Thymus (tissue), 11 donors: ENCODE data around the gene ZBTB49. TPM values are rescaled to one million over a fixed set of nuclear protein-coding genes. Genes with fewer than 3 reads are reported as not detected.

ENCODE experiments used
- DNase-seq, 9 donors: peaks; one replicate each; pipeline ENCODE4 v3.0.0-alpha.2; 2013; ENCODE audit warnings: low spot score in 9 of 9, low read depth in 6 of 9, missing footprints in 1 of 9
- H3K27ac ChIP-seq, 2 donors: one replicate each; pipeline ENCODE4 v1.5.1; 2013; ENCODE audit warnings: control low read depth in 1 of 2, low read depth in 1 of 2, low read length in 1 of 2, mild to moderate bottlenecking in 1 of 2, moderate library complexity in 1 of 2
- H3K27me3 ChIP-seq, 2 donors: one replicate each; pipeline ENCODE4 v1.5.1; 2013; ENCODE audit warnings: low read length in 1 of 2; ENCODE audit not compliant: control insufficient read depth in 2 of 2, insufficient read depth in 1 of 2
- H3K36me3 ChIP-seq, 2 donors: one replicate each; pipeline ENCODE4 v1.5.1; 2013; ENCODE audit warnings: low read length in 1 of 2, mild to moderate bottlenecking in 1 of 2, moderate library complexity in 1 of 2; ENCODE audit not compliant: control insufficient read depth in 2 of 2, insufficient read depth in 2 of 2
- H3K4me1 ChIP-seq, 2 donors: one replicate each; pipeline ENCODE4 v1.5.1; 2013; ENCODE audit warnings: low read length in 2 of 2; ENCODE audit not compliant: control insufficient read depth in 2 of 2, insufficient read depth in 2 of 2
- H3K4me3 ChIP-seq, 2 donors: one replicate each; pipeline ENCODE4 v1.5.1; 2013; ENCODE audit warnings: low read length in 2 of 2, control low read depth in 1 of 2, mild to moderate bottlenecking in 1 of 2
- H3K9me3 ChIP-seq, 2 donors: one replicate each; pipeline ENCODE4 v1.5.1; 2013; ENCODE audit warnings: low read length in 1 of 2, mild to moderate bottlenecking in 1 of 2; ENCODE audit not compliant: control insufficient read depth in 2 of 2, insufficient read depth in 1 of 2
- WGBS: extraction: QIAGEN DNeasy Blood & Tissue Kit; methylation state at CpG from one replicate; pipeline ENCODE4 v1.1.7; 2013; 5-methylcytosine and 5-hydroxymethylcytosine counted together
- polyA plus RNA-seq: library from polyadenylated mRNA; stranded (reverse); fragments of 200-250 nt; gene quantifications from one replicate; pipeline ENCODE4 v1.2.3, GENCODE V29; 2013
- total RNA-seq: library from RNA; stranded (reverse); fragments of 120-200 nt; gene quantifications from one replicate; pipeline ENCODE4 v1.2.4, GENCODE V29; 2013
- donor health status: healthy.

ZBTB49 gene
- total and polyA plus RNA-seq, 2 donors = 4.5 to 5.5 TPM

- Histone ChIP-seq H3K27ac (no peak overlapping the region), H3K4me1 (no peaks in the 10 kb centered on the region), H3K36me3 (peaks cover 32 to 45% of the 10 kb centered on the region in 2 donors), H3K27me3 (no peaks in the 10 kb centered on the region), H3K9me3 (no peaks in the 10 kb centered on the region), H3K4me3 (no peak overlapping the region)
- WGBS = 94% methylated on average over 12 of the region's 12 CpGs
- no peak for DNase-seq
Observed at GRCh38 chr4:4315461-4316149, 25.6 kb downstream of the ZBTB49 start.

GRCh38 chr4:4316150-4316495 lies 26.1 kb downstream of the ZBTB49 start:
- no peaks in the 10 kb centered on the region for H3K27me3 ChIP-seq
- H3K36me3 ChIP-seq = peaks cover 37 to 50% of the 10 kb centered on the region in 2 donors
- no peaks in the 10 kb centered on the region for H3K9me3 ChIP-seq
- no peaks in the 10 kb centered on the region for H3K4me1 ChIP-seq
- no peak overlapping the region for H3K27ac ChIP-seq
- WGBS = 96% methylated on average over 13 of the region's 13 CpGs
- no peak overlapping the region for H3K4me3 ChIP-seq
- no peak for DNase-seq

GRCh38 chr4:4317496-4318232 lies 27.6 kb downstream of the ZBTB49 start:
- Histone ChIP-seq H3K4me1 (no peaks in the 10 kb centered on the region), H3K27ac (no peak overlapping the region), H3K27me3 (no peaks in the 10 kb centered on the region), H3K36me3 (peaks cover 43 to 60% of the 10 kb centered on the region in 2 donors), H3K4me3 (no peak overlapping the region), H3K9me3 (no peaks in the 10 kb centered on the region)
- DNase-seq = no peak
- WGBS = 92% methylated on average over 23 of the region's 23 CpGs

GRCh38 chr4:4320528-4320927 lies 30.5 kb downstream of the ZBTB49 start:
- Histone ChIP-seq H3K27me3 (no peaks in the 10 kb centered on the region), H3K27ac (no peak overlapping the region), H3K9me3 (no peaks in the 10 kb centered on the region), H3K36me3 (peaks cover 28 to 39% of the 10 kb centered on the region in 2 donors), H3K4me1 (no peaks in the 10 kb centered on the region), H3K4me3 (no peak overlapping the region)
- WGBS = 98% methylated on average over 15 of the region's 15 CpGs
- DNase-seq = no peak

- DNase-seq = no peak
- no peak overlapping the region for H3K4me3 ChIP-seq
- no peaks in the 10 kb centered on the region for H3K27me3 ChIP-seq
- H3K36me3 ChIP-seq = peaks cover 23 to 34% of the 10 kb centered on the region in 2 donors
- H3K27ac ChIP-seq = no peak overlapping the region
- no peaks in the 10 kb centered on the region for H3K9me3 ChIP-seq
- WGBS = 98% methylated on average over 26 of the region's 26 CpGs
- H3K4me1 ChIP-seq = no peaks in the 10 kb centered on the region
Observed at GRCh38 chr4:4320951-4321714, 31.1 kb downstream of the ZBTB49 start.

- H3K4me3 ChIP-seq = no peak overlapping the region
- H3K27ac ChIP-seq = no peak overlapping the region
- WGBS = 93% methylated on average over 18 of the region's 18 CpGs
- DNase-seq = no peak
- H3K36me3 ChIP-seq = peaks cover 15 to 30% of the 10 kb centered on the region in 2 donors
- no peaks in the 10 kb centered on the region for H3K4me1 ChIP-seq
- no peaks in the 10 kb centered on the region for H3K27me3 ChIP-seq
- no peaks in the 10 kb centered on the region for H3K9me3 ChIP-seq
Observed at GRCh38 chr4:4321951-4322688, 32.1 kb downstream of the ZBTB49 start.

- no peaks in the 10 kb centered on the region for H3K4me1 ChIP-seq
- peaks cover 13 to 30% of the 10 kb centered on the region in 2 donors for H3K36me3 ChIP-seq
- no peak for DNase-seq
- H3K4me3 ChIP-seq = no peak overlapping the region
- WGBS = 71% methylated on average over 10 of the region's 10 CpGs
- no peaks in the 10 kb centered on the region for H3K9me3 ChIP-seq
- H3K27ac ChIP-seq = no peak overlapping the region
- H3K27me3 ChIP-seq = peaks cover 0 to 4% of the 10 kb centered on the region in 2 donors
Observed at GRCh38 chr4:4323705-4324534, 33.9 kb downstream of the ZBTB49 start.

- 97% methylated on average over 5 of the region's 5 CpGs for WGBS
- Histone ChIP-seq H3K36me3 (peaks cover 13 to 22% of the 10 kb centered on the region in 2 donors), H3K4me3 (no peak overlapping the region), H3K4me1 (no peaks in the 10 kb centered on the region), H3K27me3 (peaks cover 0 to 4% of the 10 kb centered on the region in 2 donors), H3K9me3 (no peaks in the 10 kb centered on the region), H3K27ac (no peak overlapping the region)
- DNase-seq = no peak
Observed at GRCh38 chr4:4325321-4325720, 35.3 kb downstream of the ZBTB49 start.
